HG02885 (cell line): ENCODE data around the gene OR4D2.
"Not testable (repeated sequence)": the region's sequence is repeated elsewhere in the genome, so short reads cannot be mapped to it uniquely, and the experiment has no call there.

Experiments
- ATAC-seq: cut with Tn5 transposase; IDR thresholded peaks from one replicate; pipeline ENCODE4 v1.9.1; 2021; ENCODE audit warnings: mild to moderate bottlenecking; ENCODE audit not compliant: unreplicated experiment, poor library complexity

The OR4D2 gene

GRCh38 chr17:58166682-58167081 lies at the start of gene OR4D2:
Gene OR4D2, plus strand, starts transcription at chr17:58166982. Its CDS starts 2,674 bp downstream, at chr17:58169656.
- ATAC-seq: no peak

DNA sequence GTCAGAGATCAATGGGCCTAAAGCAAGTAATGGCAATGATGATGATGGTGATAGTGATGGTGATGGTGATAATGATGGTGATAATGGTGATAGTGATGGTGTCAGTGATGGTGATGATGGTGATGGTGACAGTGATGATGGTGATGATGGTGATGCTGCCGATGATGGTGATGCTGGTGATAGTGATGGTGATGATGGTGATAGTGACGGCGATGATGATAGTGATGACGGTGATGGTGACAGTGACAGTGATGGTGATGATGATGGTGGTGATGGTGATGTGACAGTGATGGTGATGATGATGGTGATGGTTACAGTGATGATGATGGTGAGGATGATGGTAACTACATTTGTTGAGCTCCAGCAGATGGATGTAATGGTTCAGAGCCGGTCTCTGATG lies 49.4 kb upstream of the OR4D2 start:
- no peak for ATAC-seq

- no peak for ATAC-seq
These were observed 47.3 kb upstream of the OR4D2 start for GRCh38 chr17:58119491-58119890.

- no peak for ATAC-seq
These were observed 46.5 kb upstream of the OR4D2 start for GRCh38 chr17:58120195-58120822.

DNA sequence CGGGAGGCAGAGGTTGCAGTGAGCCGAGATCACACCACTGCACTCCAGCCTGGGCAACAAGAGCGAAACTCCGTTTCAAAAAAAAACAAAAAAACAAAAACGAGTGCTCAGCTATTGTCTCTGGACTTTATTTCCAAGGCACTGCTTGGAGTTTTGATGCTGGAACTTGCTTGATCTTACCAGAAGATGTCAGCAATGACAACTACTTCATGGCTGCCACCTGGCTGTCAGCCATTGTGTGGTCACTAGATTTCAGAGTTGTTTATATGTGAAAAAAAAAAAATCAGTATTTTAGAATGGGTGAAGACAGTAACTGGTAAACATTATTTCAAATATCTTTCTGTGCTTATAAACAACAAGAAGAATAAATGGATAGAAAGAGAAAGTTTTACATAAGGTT lies 44.9 kb upstream of the OR4D2 start:
- ATAC-seq: no peak

- no peak for ATAC-seq
These were observed 38.9 kb upstream of the OR4D2 start for GRCh38 chr17:58127846-58128245.

DNA sequence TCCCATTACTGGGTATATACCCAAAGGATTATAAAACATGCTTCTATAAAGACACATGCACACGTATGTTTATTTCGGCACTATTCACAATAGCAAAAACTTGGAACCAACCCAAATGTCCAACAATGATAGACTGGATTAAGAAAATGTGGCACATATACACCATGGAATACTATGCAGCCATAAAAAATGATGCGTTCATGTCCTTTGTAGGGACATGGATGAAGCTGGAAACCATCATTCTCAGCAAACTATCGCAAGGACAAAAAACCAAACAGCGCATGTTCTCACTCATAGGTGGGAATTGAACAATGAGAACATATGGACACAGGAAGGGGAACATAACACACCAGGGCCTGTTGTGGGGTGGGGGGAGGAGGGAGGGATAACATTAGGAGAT lies 34.1 kb upstream of the OR4D2 start:
- not testable (repeated sequence) for ATAC-seq

DNA sequence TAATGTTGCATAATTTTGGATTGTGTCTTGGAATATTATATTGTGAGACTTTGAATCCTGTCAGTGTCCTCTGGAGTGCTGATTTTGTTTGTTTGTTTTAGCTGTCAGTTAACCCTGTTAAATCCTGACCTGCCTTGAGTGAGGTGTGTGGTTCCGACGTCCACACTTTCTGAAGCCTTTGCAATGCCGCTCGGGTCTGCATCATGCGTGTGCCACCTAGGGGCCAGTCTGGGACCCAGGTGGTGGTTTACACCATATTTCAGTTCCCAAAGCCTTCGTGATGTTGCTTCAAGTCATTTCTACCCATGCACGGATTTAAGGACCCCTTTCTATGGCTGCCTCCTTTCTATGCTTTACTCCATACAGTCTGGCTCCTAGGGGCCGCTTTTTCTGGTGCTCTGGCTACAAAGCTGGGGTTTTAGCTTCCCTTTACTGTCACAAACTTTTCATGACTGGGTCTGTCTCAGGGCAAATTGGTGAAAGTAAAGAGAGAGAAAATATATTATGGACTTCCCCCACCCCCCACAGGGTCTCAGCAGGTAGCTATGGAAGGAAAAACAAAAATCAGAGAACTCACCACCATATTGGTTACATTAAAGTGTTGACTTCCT lies 30.0 kb upstream of the OR4D2 start:
- no peak for ATAC-seq

GRCh38 chr17:58141505-58141904 lies 25.3 kb upstream of the OR4D2 start:
- ATAC-seq: no peak

DNA sequence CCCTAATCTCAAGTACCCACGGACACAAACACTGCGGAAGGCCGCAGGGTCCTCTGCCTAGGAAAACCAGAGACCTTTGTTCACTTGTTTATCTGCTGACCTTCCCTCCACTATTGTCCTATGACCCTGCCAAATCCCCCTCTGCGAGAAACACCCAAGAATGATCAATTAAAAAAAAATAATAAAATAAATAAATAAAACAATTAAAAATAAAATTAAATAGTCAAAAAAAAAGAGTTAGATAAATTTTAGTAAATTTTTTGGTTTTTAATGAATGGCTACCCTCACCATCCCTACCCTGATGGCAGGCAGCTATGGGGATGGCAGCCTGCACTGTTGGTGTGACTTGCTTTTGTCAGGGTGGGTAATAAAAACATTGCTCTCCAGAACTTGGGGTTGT lies 23.4 kb upstream of the OR4D2 start:
- not testable (repeated sequence) for ATAC-seq

- no peak for ATAC-seq
These were observed 22.0 kb upstream of the OR4D2 start for GRCh38 chr17:58144801-58145200.

DNA sequence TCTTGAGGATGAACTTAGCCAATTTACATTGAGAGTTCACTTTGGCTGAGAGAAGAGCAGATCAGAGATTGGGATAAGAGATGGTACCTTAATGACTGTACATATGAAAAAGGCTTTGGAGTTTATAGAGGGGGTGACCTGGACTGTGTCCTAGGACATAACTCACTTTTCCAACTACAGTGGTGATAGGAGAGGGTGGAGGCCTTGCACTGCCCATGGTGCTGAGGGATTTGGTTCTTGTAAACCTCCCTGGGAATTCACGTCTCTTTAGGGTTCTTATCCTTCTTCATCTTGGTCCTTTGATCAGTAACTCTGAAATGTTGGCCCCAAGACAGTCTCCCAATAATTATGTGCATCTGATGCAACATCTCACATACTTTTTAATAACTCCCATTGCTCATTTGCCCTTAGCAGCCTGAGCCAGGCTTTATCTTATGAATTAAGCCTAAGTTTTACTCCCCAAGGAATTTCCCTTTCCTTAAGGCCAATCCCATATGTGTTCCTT lies 18.8 kb upstream of the OR4D2 start, which contains the start of gene OR4D1:
Gene OR4D1, plus strand, starts transcription at position 455 of the 505 bp plus-strand sequence. CDS start 6,770 bp downstream, outside the sequence.
- ATAC-seq: no peak

DNA sequence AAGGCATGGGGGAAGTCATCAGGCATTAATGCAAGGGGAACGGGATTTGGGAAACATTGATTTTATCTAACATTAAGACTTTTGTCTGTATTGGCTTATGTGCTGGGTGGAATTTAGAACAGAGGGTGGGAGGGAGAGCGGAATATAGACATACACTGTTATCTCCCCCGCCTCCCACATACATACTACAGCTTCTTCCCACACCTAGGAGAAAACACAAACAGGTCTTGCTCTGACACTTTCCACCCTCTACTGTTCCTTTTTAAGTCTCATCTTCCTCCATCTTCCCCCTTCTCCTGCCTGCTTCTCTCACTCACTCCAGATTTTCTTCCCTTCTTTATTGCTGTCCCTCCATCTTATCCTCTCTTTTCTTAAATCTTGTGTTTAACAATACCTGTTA lies 18.2 kb upstream of the OR4D2 start:
- no peak for ATAC-seq

- no peak for ATAC-seq
These were observed 16.4 kb upstream of the OR4D2 start for GRCh38 chr17:58150394-58150793.

DNA sequence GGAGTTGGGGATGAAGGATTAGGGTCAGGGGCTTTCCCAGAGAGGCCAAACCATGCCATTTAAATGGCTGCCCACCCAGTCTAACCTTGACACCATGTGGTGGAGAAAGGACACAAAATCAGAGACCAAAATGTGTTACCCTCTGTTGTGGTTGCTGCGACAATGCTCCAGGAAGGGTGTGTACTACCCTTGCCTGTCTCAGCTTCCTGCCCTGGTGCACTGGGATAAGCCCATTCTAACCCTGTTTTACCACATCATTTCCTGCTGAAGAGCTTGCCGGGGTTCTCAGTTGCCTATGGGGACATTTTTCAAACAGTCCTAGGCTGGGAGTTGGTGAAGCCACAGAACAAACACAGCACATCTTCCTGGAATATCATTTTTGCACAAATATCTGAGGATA lies 13.7 kb upstream of the OR4D2 start:
- no peak for ATAC-seq

DNA sequence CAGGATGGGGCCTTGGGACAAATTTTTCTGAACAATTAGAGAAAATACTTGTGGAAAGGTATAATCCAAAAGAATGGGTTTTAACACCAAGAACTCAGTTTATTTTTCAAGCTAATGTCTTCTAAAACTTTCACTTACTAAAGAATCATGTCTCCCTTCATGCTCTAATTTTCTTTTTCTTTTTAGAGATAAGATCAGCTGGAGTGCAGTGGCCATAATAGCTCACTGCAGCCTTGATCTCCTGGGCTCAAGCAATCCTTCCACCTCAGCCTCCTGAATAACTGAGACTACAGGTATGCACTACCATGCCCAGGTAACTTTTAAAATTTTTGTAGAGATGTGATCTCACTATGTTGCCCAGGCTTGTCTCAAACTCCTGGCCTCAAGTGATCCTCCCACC lies 13.1 kb upstream of the OR4D2 start:
- no peak for ATAC-seq

DNA sequence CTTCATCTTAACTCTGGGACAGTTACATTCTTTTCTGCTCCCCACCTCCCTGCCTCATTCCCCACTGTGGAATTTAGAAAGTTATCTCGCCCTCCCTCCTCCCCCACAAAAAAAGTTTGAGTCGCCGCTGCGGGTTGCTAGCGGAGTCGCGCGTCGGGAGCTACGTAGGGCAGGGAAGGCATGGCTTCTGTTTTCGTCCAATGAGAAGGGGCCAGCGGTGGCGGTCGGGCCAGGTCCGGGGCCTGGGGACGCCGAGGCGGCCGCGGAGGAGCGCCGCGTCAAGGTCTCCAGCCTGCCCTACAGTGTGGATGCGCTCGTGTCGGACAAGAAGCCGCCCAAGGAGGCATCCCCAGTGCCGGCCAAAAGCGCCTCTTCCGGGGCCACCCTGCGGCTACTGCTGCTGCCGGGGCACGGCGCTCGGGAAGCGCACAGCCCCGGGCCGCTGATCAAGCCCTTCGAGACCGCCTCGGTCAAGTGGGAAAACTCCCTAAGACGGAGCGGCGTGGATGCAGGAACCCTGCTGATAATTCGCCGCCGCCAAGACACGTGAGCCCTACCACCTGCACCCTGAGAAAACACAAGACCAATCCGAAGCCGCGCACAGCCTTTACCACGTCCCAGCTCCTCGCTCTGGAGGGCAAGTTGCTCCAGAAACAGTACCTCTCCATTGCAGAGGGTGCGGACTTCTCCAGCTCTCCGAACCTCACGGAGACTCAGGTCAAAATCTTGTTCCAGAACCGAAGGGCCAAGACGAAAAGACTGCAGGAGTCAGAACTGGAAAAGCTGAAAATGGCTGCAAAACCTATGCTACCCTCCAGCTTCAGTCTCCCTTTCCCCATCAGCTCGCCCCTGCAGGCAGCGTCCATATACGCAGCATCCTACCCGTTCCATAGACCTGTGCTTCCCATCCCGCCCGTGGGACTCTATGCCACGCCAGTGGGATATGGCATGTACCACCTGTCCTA lies 9.7 kb upstream of the OR4D2 start:
- ATAC-seq: no peak

DNA sequence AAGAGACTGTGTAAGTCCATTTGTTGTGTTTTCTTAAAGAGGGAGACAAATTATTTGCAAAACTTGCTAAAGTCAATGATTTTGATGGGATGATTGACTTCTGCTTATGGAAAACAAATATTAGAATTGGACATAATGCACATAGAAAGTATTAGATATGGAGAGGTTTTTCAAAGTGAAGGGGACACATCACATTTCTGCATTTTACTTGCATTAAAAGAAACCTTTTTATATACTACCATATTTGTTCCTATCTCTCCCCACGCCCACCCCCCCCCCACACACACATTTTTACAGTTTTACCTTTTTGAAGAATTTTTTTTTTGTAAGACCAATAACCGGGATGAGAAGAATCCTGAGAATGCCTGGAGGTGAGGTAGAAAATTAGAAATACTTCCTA lies 8.6 kb upstream of the OR4D2 start:
- no peak for ATAC-seq

DNA sequence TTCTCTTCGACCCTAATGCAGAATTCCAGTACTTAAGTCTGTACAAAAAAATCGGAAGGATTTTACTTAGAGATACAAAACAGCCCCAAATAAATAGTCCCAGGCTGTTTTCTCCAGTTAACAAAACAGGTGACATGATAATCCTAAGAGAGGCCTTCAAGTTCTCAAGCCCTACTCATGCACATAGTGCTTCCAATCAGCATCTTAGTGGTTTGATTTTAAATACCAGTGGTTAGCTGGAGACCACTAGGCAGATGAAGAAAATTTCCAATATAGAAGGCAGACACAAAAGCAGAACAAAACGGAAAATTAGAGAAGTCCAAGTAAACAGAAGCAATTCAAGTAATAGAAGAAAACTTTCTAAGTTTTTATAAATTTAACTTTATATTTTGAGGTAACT lies 5.2 kb upstream of the OR4D2 start:
- no peak for ATAC-seq

DNA sequence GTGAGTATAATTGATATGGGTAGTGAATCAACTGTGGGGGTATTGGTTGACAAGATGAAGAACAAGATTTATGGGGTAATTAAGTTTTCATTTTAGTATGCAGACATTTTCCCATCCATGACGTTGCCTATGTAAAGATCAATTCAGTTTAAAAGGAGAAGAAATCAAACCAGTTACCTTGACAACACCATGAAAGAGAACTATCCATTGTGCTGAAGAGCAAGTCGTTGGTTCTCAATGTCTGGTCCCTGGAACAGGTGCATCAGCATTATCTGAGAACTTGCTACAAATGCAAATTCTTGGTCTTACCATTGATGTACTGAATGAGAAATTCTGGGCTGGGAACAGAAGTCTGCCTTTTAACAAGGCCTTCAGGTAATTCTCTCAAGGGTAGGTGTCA lies 801 bp upstream of the OR4D2 start:
- ATAC-seq: no peak

GRCh38 chr17:58170622-58171021 lies 3.8 kb downstream of the OR4D2 start:
- ATAC-seq: no peak
